Thoracic aorta (tissue), 2 donors: ENCODE data around the gene TNRC6C. TPM values are rescaled to one million over a fixed set of nuclear protein-coding genes. Genes with fewer than 3 reads are reported as not detected.
"Not testable (repeated sequence)": the region's sequence is repeated elsewhere in the genome, so short reads cannot be mapped to it uniquely, and the experiment has no call there.

Experiments used
- ATAC-seq: fragments of 150-250 bp; one replicate; pipeline ENCODE4 v1.8.0; 2017; ENCODE audit warnings: low read depth; ENCODE audit not compliant: insufficient number of reproducible peaks, low FRiP score
- DNase-seq: peaks from one replicate; pipeline ENCODE4 v3.0.0-alpha.2; 2020; ENCODE audit warnings: low spot score
- H3K27ac ChIP-seq, 2 donors: fragments of 200-600 bp; sonication (generic); 1 replicate in 1 of 2; 2 replicates in 1 of 2; pipeline ENCODE4 v1.5.1; 2016; ENCODE audit warnings: mild to moderate bottlenecking in 2 of 2, moderate library complexity in 2 of 2
- H3K27me3 ChIP-seq: fragments of 200-600 bp; sonication (generic); replicated peaks from 2 replicates; pipeline ENCODE4 v1.6.0; 2016; ENCODE audit warnings: mild to moderate bottlenecking; ENCODE audit not compliant: insufficient read depth
- H3K36me3 ChIP-seq: fragments of 200-600 bp; sonication (generic); one replicate; pipeline ENCODE4 v1.5.1; 2016
- H3K4me1 ChIP-seq, 2 donors: fragments of 200-600 bp; sonication (generic); 1 replicate in 1 of 2; 2 replicates in 1 of 2; pipeline versions ENCODE4 v1.5.1 to v1.6.0; 2016; ENCODE audit warnings: low read depth in 2 of 2, mild to moderate bottlenecking in 1 of 2; ENCODE audit not compliant: control insufficient read depth in 1 of 2
- H3K4me3 ChIP-seq: fragments of 200-600 bp; sonication (generic); 2 replicates; pipeline ENCODE4 v1.5.1; 2016; ENCODE audit warnings: mild to moderate bottlenecking
- H3K9me3 ChIP-seq: fragments of 200-600 bp; sonication (generic); 2 replicates; pipeline ENCODE4 v1.5.1; 2016
- CTCF ChIP-seq: fragments of 200-600 bp; sonication (generic); IDR thresholded peaks from one replicate; pipeline ENCODE4 v1.5.1; 2019; ENCODE audit warnings: antibody characterized with exemption
- total RNA-seq, 2 donors: library from RNA; depleted of rRNA; stranded (reverse); fragments of >200 nt; gene quantifications; one replicate each; pipeline versions ENCODE4 v1.1.0 to v1.2.3, GENCODE V29; 2016

TNRC6C gene
- total RNA-seq, 2 donors from 2014 or later: 27.8 to 41.1 TPM

GRCh38 chr17:78063489-78063888 lies 105.0 kb downstream of the TNRC6C start:
- DNase-seq: no peak
- peaks cover 21% of the 10 kb centered on the region for H3K36me3 ChIP-seq
- H3K27me3 ChIP-seq: no peaks in the 10 kb centered on the region
- no peak overlapping the region for H3K4me3 ChIP-seq
- no peaks in the 10 kb centered on the region for H3K9me3 ChIP-seq
- no peak for TF ChIP-seq CTCF
- peaks cover 8 to 12% of the 10 kb centered on the region in 2 donors for H3K4me1 ChIP-seq
- no peak overlapping the region for H3K27ac ChIP-seq
- no peak for ATAC-seq

DNA sequence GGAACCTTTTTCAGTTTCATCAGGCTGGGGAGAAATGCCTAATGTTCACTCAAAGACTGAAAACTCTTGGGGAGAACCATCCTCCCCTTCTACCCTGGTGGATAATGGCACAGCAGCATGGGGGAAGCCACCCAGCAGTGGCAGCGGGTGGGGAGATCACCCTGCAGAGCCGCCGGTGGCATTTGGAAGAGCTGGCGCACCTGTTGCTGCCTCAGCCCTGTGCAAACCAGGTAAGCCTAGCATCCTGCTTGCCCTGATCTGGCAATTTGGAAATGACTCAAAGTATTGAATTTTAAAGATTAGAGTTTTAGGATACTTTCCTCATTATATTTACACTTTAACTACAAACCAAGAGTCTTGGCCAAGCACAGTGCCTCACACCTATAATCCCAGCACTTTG lies 106.2 kb downstream of the TNRC6C start:
- Histone ChIP-seq H3K36me3 (peaks cover 21% of the 10 kb centered on the region), H3K4me1 (peaks cover 0 to under 1% of the 10 kb centered on the region in 2 donors), H3K9me3 (no peaks in the 10 kb centered on the region), H3K27ac (no peak overlapping the region), H3K4me3 (no peak overlapping the region), H3K27me3 (no peaks in the 10 kb centered on the region)
- TF ChIP-seq CTCF: no peak
- no peak for ATAC-seq
- DNase-seq: no peak

GRCh38 chr17:78066976-78067375 lies 108.5 kb downstream of the TNRC6C start:
- DNase-seq, H3K4me3 ChIP-seq, H3K4me1 ChIP-seq, ATAC-seq, H3K27me3 ChIP-seq, H3K9me3 ChIP-seq, H3K27ac ChIP-seq: not testable (repeated sequence)
- peaks cover 31% of the 10 kb centered on the region for H3K36me3 ChIP-seq

GRCh38 chr17:78069695-78070094 lies 111.2 kb downstream of the TNRC6C start:
- Histone ChIP-seq H3K36me3 (peaks cover 54% of the 10 kb centered on the region), H3K27ac (no peak overlapping the region), H3K27me3 (no peaks in the 10 kb centered on the region), H3K9me3 (no peaks in the 10 kb centered on the region), H3K4me1 (no peaks in the 10 kb centered on the region), H3K4me3 (no peak overlapping the region)
- ATAC-seq (no peak), DNase-seq (no peak)
- no peak for TF ChIP-seq CTCF

DNA sequence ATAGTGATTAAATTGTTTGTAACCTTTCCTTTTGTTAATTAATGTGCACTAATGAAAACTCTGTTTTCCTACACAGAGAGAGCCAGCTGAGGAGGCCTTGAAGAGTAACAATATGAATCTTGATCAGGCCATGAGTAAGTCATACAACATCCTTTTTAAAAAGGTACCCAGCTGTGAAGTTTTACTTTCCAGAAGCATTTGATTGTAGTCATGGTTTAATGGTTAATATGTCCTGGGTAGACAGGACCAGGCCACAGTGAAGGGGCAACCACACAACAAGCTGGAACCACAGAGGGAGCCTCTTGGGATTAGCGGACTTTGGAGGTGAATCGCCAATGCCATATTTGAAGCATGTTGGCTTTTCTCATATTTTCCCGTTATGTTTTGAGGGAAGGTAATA lies 114.5 kb downstream of the TNRC6C start:
- no peak overlapping the region for H3K27ac ChIP-seq

More for the DNA sequence above, 114.5 kb downstream of the TNRC6C start:
- ATAC-seq (no peak), DNase-seq (no peak)
- H3K27me3 ChIP-seq: no peaks in the 10 kb centered on the region
- peaks cover 68% of the 10 kb centered on the region for H3K36me3 ChIP-seq
- H3K4me3 ChIP-seq: no peak overlapping the region
- no peaks in the 10 kb centered on the region for H3K9me3 ChIP-seq
- no peak for TF ChIP-seq CTCF
- H3K4me1 ChIP-seq: no peaks in the 10 kb centered on the region
